ENCODE data around the gene RETN. TPM values are rescaled to one million over a fixed set of nuclear protein-coding genes. Genes with fewer than 3 reads are reported as not detected.

RETN gene
- total RNA-seq, 1 experiment from 2014 or later = not detected

DNA sequence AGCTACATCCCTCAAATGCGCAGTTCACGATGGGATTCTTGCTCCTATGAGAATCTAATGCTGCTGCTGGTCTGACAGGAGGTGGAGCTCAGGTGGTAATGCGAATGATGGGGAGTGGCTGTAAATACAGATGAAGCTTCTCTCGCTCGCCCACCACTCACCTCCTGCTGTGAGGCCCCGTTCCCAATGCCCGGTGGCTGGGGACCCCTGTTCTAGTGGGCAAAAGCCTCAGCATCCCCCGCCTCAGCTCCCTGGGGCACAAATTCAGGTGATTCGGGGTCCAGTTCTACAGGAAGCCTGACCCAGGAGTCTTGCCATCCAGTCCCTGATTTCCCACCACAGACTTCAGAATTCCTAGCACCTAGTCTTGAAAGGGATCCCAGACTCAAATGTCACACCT lies 3.7 kb downstream of the RETN start:
- H3K9ac ChIP-seq (ENCODE audit: low read length) = no peak overlapping the region
- no peaks in the 10 kb centered on the region for H3K36me3 ChIP-seq (ENCODE audit: control insufficient read depth in 1 of 2, insufficient read depth in 2 of 2, low read length in 2 of 2)
- no peaks in the 10 kb centered on the region for H3K79me2 ChIP-seq (ENCODE audit: insufficient read depth, low read length)
- ChIA-PET RAD21 (ENCODE audit: low non-redundant PET in 1 of 2, low total read pairs in 2 of 2, uncharacterized antibody in 2 of 2, unreplicated experiment in 2 of 2) (no interaction called here), POLR2A (no interaction called here), CTCF (no interaction called here)
- DNase-seq (ENCODE audit: low read depth, low spot score) (no peak), ATAC-seq (no peak)
- no peaks in the 10 kb centered on the region for H4K20me1 ChIP-seq (ENCODE audit: insufficient read depth)
- peaks cover 0 to 3% of the 10 kb centered on the region in 2 experiments; a peak in 1 of 4 replicates for H3K9me3 ChIP-seq (ENCODE audit: control insufficient read depth in 1 of 2, insufficient read depth in 1 of 2, low read depth in 1 of 2, low read length in 2 of 2)
- TF ChIP-seq CEBPB (IDR thresholded peaks at IDR 0.05; ENCODE audit: low read depth) (no peak), SIN3A (IDR thresholded peaks at IDR 0.05; ENCODE audit: low read depth) (no peak), SP1 (IDR thresholded peaks at IDR 0.05; ENCODE audit: low read depth) (no peak), ZNF274 (IDR thresholded peaks at IDR 0.05; ENCODE audit: low read depth, low read length) (no peak), JUND (IDR thresholded peaks at IDR 0.05) (no peak), MAX (IDR thresholded peaks at IDR 0.05) (no peak), ZBTB33 (IDR thresholded peaks at IDR 0.05; ENCODE audit: extremely low read depth, insufficient replicate concordance, low read length) (no peak), CBX3 (IDR thresholded peaks at IDR 0.05; ENCODE audit: low read depth) (no peak), EGR1 (IDR thresholded peaks at IDR 0.05; ENCODE audit: low read depth) (no peak), ELF1 (IDR thresholded peaks at IDR 0.05; ENCODE audit: borderline replicate concordance, low read depth) (no peak)
- TF ChIP-seq, protein P1, sequence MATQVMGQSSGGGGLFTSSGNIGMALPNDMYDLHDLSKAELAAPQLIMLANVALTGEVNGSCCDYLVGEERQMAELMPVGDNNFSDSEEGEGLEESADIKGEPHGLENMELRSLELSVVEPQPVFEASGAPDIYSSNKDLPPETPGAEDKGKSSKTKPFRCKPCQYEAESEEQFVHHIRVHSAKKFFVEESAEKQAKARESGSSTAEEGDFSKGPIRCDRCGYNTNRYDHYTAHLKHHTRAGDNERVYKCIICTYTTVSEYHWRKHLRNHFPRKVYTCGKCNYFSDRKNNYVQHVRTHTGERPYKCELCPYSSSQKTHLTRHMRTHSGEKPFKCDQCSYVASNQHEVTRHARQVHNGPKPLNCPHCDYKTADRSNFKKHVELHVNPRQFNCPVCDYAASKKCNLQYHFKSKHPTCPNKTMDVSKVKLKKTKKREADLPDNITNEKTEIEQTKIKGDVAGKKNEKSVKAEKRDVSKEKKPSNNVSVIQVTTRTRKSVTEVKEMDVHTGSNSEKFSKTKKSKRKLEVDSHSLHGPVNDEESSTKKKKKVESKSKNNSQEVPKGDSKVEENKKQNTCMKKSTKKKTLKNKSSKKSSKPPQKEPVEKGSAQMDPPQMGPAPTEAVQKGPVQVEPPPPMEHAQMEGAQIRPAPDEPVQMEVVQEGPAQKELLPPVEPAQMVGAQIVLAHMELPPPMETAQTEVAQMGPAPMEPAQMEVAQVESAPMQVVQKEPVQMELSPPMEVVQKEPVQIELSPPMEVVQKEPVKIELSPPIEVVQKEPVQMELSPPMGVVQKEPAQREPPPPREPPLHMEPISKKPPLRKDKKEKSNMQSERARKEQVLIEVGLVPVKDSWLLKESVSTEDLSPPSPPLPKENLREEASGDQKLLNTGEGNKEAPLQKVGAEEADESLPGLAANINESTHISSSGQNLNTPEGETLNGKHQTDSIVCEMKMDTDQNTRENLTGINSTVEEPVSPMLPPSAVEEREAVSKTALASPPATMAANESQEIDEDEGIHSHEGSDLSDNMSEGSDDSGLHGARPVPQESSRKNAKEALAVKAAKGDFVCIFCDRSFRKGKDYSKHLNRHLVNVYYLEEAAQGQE (IDR thresholded peaks at IDR 0.05; ENCODE audit: low read depth) = no peak
- no peaks in the 10 kb centered on the region for H3K9me2 ChIP-seq (ENCODE audit: insufficient read depth)
- H3K4me1 ChIP-seq (ENCODE audit: control insufficient read depth in 1 of 2, insufficient read depth in 2 of 2, low read length in 2 of 2) = peaks cover 3 to 10% of the 10 kb centered on the region in 2 experiments; a peak in 3 of 4 replicates
- H3K4me2 ChIP-seq (ENCODE audit: low read length) = no peak overlapping the region
- H3K4me3 ChIP-seq (replicated peaks in 1 of 2; ENCODE audit: low read depth in 1 of 2, low read length in 2 of 2) = no peak overlapping the region
- BruUV-seq (replicated peaks) = no TSS peak
- no peak overlapping the region for H2AFZ ChIP-seq (ENCODE audit: low read depth, low read length, poor library complexity, severe bottlenecking)
- H3K27me3 ChIP-seq (ENCODE audit: insufficient read depth, low read length) = no peaks in the 10 kb centered on the region
- H3K27ac ChIP-seq (ENCODE audit: low read depth, low read length) = no peak overlapping the region
- intact Hi-C loops (cut with micrococcal nuclease) = no loop called here
